Tibial artery (tissue), 4 donors: ENCODE data around the gene AMIGO1.

Experiments
- DNase-seq, 2 donors: peaks; one replicate each; pipeline ENCODE4 v3.0.0-alpha.2; 2019
- H3K27ac ChIP-seq, 2 donors: fragments of 200-600 bp; sonication (generic) in 1 of 2; 1 replicate in 1 of 2; 2 replicates in 1 of 2; pipeline ENCODE4 v1.5.1; 2018 to 2019; ENCODE audit warnings: mild to moderate bottlenecking in 1 of 2
- H3K27me3 ChIP-seq, 2 donors: fragments of 200-600 bp; sonication (generic) in 1 of 2; one replicate each; pipeline versions ENCODE4 v1.5.1 to v1.6.0; 2016 to 2019
- H3K36me3 ChIP-seq, 3 donors: fragments of 200-600 bp; sonication (generic) in 2 of 3; one replicate each; pipeline ENCODE4 v1.5.1; 2016 to 2019; ENCODE audit warnings: mild to moderate bottlenecking in 2 of 3
- H3K4me1 ChIP-seq, 4 donors: fragments of 200-600 bp; sonication (generic) in 2 of 4; 1 replicate in 3 of 4; 2 replicates in 1 of 4; pipeline ENCODE4 v1.5.1; 2016 to 2019
- H3K4me3 ChIP-seq, 2 donors: fragments of 200-600 bp; sonication (generic) in 1 of 2; 1 replicate in 1 of 2; 2 replicates in 1 of 2; pipeline ENCODE4 v1.5.1; 2018 to 2019; ENCODE audit warnings: mild to moderate bottlenecking in 2 of 2
- H3K9me3 ChIP-seq, 3 donors: fragments of 200-600 bp; sonication (generic) in 1 of 3; one replicate each; pipeline ENCODE4 v1.5.1; 2016 to 2019
- intact Hi-C: fragments of 100-400 bp; cut with DNase I; formaldehyde crosslinking; loops from one replicate; pipeline ENCODE4 v1.15.0; 2023; ENCODE audit warnings: low total_unique reads
- TF ChIP-seq, protein P1 (sequence below), 2 experiments: fragments of 200-600 bp in 1 of 2; fragments of 450-650 bp in 1 of 2; IDR thresholded peaks; one replicate each; pipeline ENCODE4 v1.5.1; 2017 to 2019; ENCODE audit warnings: antibody characterized with exemption in 2 of 2, mild to moderate bottlenecking in 1 of 2, moderate library complexity in 1 of 2

AMIGO1 gene

GRCh38 chr1:109547463-109548320, 38.2 kb upstream of the AMIGO1 start:
- Histone ChIP-seq H3K27ac (peak overlapping the region; percentile 94 to 96), H3K27me3 (peaks cover 0 to 3% of the 10 kb centered on the region in 2 donors), H3K9me3 (no peaks in the 10 kb centered on the region), H3K4me1 (peaks cover 0 to 44% (median 22%) of the 10 kb centered on the region in 4 donors), H3K4me3 (peak overlapping the region; percentile 91 to 96), H3K36me3 (no peaks in the 10 kb centered on the region)
- intact Hi-C loops = loop anchor here (5.0 to 10.0 kb wide), 2 partner anchors 225 to 437 kb away; partner anchors contain the start of gene AHCYL1
- DNase-seq = no peak
- TF ChIP-seq, protein P1, sequence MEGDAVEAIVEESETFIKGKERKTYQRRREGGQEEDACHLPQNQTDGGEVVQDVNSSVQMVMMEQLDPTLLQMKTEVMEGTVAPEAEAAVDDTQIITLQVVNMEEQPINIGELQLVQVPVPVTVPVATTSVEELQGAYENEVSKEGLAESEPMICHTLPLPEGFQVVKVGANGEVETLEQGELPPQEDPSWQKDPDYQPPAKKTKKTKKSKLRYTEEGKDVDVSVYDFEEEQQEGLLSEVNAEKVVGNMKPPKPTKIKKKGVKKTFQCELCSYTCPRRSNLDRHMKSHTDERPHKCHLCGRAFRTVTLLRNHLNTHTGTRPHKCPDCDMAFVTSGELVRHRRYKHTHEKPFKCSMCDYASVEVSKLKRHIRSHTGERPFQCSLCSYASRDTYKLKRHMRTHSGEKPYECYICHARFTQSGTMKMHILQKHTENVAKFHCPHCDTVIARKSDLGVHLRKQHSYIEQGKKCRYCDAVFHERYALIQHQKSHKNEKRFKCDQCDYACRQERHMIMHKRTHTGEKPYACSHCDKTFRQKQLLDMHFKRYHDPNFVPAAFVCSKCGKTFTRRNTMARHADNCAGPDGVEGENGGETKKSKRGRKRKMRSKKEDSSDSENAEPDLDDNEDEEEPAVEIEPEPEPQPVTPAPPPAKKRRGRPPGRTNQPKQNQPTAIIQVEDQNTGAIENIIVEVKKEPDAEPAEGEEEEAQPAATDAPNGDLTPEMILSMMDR (IDR thresholded peaks at IDR 0.05) = no peak

GRCh38 chr1:109546311-109547109, 37.0 kb upstream of the AMIGO1 start:
- peak overlapping the region; percentile 94 to 96 for H3K27ac ChIP-seq
- no peaks in the 10 kb centered on the region for H3K9me3 ChIP-seq
- TF ChIP-seq, protein P1 (IDR thresholded peaks at IDR 0.05) = peak; percentile 75 to 86
- H3K4me1 ChIP-seq = peaks cover 0 to 32% (median 17%) of the 10 kb centered on the region in 4 donors
- peak overlapping the region; percentile 91 to 96 for H3K4me3 ChIP-seq
- DNase-seq = peak; percentile 91 to 94
- intact Hi-C loops = loop anchor here (5.0 to 10.0 kb wide), 2 partner anchors 226 to 438 kb away; partner anchors contain the start of gene AHCYL1
- peaks cover 0 to 3% of the 10 kb centered on the region in 2 donors for H3K27me3 ChIP-seq
- no peaks in the 10 kb centered on the region for H3K36me3 ChIP-seq

DNA sequence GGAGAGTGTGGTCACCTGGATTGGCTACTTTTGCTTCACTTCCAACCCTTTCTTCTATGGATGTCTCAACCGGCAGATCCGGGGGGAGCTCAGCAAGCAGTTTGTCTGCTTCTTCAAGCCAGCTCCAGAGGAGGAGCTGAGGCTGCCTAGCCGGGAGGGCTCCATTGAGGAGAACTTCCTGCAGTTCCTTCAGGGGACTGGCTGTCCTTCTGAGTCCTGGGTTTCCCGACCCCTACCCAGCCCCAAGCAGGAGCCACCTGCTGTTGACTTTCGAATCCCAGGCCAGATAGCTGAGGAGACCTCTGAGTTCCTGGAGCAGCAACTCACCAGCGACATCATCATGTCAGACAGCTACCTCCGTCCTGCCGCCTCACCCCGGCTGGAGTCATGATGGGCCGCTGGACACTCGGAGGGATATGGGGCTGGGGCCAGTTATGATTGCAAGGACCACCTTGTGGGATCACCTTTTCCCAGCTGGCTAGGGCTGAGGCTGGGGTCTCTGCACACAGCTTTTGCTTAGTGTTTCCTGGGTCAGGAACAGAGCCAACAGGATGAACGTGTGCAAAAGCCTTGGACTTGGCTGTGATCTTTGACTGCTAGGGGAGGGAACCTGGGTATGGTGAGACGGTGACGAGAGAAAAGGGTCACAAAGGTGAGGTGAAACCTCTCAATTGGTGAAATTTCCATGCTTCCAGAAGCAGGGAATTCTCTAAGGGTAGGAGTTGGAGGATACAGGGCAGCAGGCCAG, 34.6 kb upstream of the AMIGO1 start:
- Histone ChIP-seq H3K4me1 (peaks cover 0 to 13% (median 10%) of the 10 kb centered on the region in 4 donors), H3K36me3 (no peaks in the 10 kb centered on the region), H3K27me3 (peaks cover 0 to 3% of the 10 kb centered on the region in 2 donors), H3K27ac (no peak overlapping the region), H3K9me3 (no peaks in the 10 kb centered on the region), H3K4me3 (no peak overlapping the region)
- intact Hi-C loops = loop anchor here (2.0 to 10.0 kb wide), 2 partner anchors 73 to 441 kb away; partner anchors contain the start of gene AHCYL1
- TF ChIP-seq, protein P1 (IDR thresholded peaks at IDR 0.05) = no peak
- DNase-seq = no peak

DNA sequence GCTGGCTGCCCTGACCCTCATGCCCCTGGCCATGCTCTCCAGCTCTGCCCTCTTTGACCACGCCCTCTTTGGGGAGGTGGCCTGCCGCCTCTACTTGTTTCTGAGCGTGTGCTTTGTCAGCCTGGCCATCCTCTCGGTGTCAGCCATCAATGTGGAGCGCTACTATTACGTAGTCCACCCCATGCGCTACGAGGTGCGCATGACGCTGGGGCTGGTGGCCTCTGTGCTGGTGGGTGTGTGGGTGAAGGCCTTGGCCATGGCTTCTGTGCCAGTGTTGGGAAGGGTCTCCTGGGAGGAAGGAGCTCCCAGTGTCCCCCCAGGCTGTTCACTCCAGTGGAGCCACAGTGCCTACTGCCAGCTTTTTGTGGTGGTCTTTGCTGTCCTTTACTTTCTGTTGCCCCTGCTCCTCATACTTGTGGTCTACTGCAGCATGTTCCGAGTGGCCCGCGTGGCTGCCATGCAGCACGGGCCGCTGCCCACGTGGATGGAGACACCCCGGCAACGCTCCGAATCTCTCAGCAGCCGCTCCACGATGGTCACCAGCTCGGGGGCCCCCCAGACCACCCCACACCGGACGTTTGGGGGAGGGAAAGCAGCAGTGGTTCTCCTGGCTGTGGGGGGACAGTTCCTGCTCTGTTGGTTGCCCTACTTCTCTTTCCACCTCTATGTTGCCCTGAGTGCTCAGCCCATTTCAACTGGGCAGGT, 33.9 kb upstream of the AMIGO1 start:
- Histone ChIP-seq H3K27me3 (peaks cover 0 to 3% of the 10 kb centered on the region in 2 donors), H3K9me3 (no peaks in the 10 kb centered on the region), H3K4me3 (no peak overlapping the region), H3K4me1 (peaks cover 0 to 13% (median 10%) of the 10 kb centered on the region in 4 donors), H3K27ac (no peak overlapping the region), H3K36me3 (no peaks in the 10 kb centered on the region)
- no peak for DNase-seq
- intact Hi-C loops = loop anchor here (2.0 to 10.0 kb wide), 2 partner anchors 73 to 441 kb away; partner anchors contain the start of gene AHCYL1
- TF ChIP-seq, protein P1 (IDR thresholded peaks at IDR 0.05) = no peak
